Naive B cell (primary cell): ENCODE measurements around the gene HES4. TPM values are rescaled to one million over a fixed set of nuclear protein-coding genes. Genes with fewer than 3 reads are reported as not detected.

ENCODE experiments used
- ATAC-seq, 2 donors: fragments of 150-1000 bp; cut with Tn5 transposase; 2 replicates each; pipeline ENCODE4 v1.10.0; 2021; ENCODE audit warnings: low read depth in 2 of 2, mild to moderate bottlenecking in 2 of 2, moderate library complexity in 2 of 2
- DNase-seq: peaks from one replicate; pipeline ENCODE4 v3.0.0; 2022
- H3K27ac Mint-ChIP-seq, 6 donors: one replicate each; pipeline ENCODE4 v1.8.0; 2020 to 2022; ENCODE audit warnings: mild to moderate bottlenecking in 6 of 6, mixed read lengths in 6 of 6, moderate library complexity in 5 of 6, inconsistent platforms in 2 of 6
- H3K27me3 Mint-ChIP-seq, 3 donors: one replicate each; pipeline ENCODE4 v1.8.0; 2021 to 2022; ENCODE audit warnings: mixed read lengths in 3 of 3, mild to moderate bottlenecking in 1 of 3
- H3K36me3 Mint-ChIP-seq, 2 donors: one replicate each; pipeline ENCODE4 v1.8.0; 2020 to 2022; ENCODE audit warnings: mixed read lengths in 2 of 2, inconsistent platforms in 1 of 2, mild to moderate bottlenecking in 1 of 2
- H3K4me1 Mint-ChIP-seq, 3 donors: one replicate each; pipeline ENCODE4 v1.8.0; 2020 to 2022; ENCODE audit warnings: mixed read lengths in 3 of 3, inconsistent platforms in 1 of 3, mild to moderate bottlenecking in 1 of 3, moderate library complexity in 1 of 3
- H3K4me3 Mint-ChIP-seq, 8 donors: one replicate each; pipeline ENCODE4 v1.8.0; 2020 to 2022; ENCODE audit warnings: mild to moderate bottlenecking in 8 of 8, mixed read lengths in 8 of 8, moderate library complexity in 8 of 8, inconsistent platforms in 2 of 8
- H3K9me3 Mint-ChIP-seq, 7 donors: one replicate each; pipeline ENCODE4 v1.8.0; 2020 to 2022; ENCODE audit warnings: mixed read lengths in 7 of 7, mild to moderate bottlenecking in 5 of 7, inconsistent platforms in 2 of 7, moderate library complexity in 1 of 7
- polyA plus RNA-seq, 6 donors: library from polyadenylated mRNA; unstranded; fragments of 300-500 nt; fragmentation: Illumina TruSeq; gene quantifications; one replicate each; pipeline ENCODE4 v1.2.3, GENCODE V29; 2021; ENCODE audit warnings: low read depth in 6 of 6

Gene HES4
- polyA plus RNA-seq, 6 donors from 2014 or later: 0.45 to 0.64 TPM; not detected in 4

GRCh38 chr1:974687-975328, 25.1 kb downstream of the HES4 start:
- no peaks in the 10 kb centered on the region for H3K36me3 Mint-ChIP-seq
- no peak for ATAC-seq
- H3K4me3 Mint-ChIP-seq: no peak overlapping the region
- H3K9me3 Mint-ChIP-seq: no peaks in the 10 kb centered on the region
- H3K27ac Mint-ChIP-seq: peak overlapping the region in 1 of 6 donors; percentile 66
- peaks cover 2 to 42% (median 28%) of the 10 kb centered on the region in 3 donors for H3K27me3 Mint-ChIP-seq
- H3K4me1 Mint-ChIP-seq: peaks cover 4 to 10% (median 8%) of the 10 kb centered on the region in 3 donors
- no peak for DNase-seq

DNA sequence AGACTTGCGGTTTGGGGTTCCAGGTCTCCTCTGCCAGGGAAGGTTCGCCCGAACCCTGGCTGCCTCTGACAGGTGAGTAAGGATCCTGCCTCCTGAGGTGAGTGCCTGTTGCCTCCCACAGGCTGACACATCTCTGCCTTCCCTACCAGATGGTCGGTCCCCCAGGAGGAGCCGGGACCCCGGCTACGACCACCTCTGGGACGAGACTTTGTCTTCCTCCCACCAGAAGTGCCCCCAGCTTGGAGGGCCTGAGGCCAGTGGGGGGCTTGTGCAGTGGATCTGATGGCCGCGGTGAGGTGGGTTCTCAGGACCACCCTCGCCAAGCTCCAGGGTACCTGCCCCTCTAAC, 25.6 kb downstream of the HES4 start:
- peaks cover 7 to 47% (median 33%) of the 10 kb centered on the region in 3 donors for H3K27me3 Mint-ChIP-seq
- DNase-seq: no peak
- no peak for ATAC-seq
- H3K4me1 Mint-ChIP-seq: peaks cover 4 to 14% (median 8%) of the 10 kb centered on the region in 3 donors
- H3K36me3 Mint-ChIP-seq: no peaks in the 10 kb centered on the region
- H3K4me3 Mint-ChIP-seq: no peak overlapping the region
- H3K9me3 Mint-ChIP-seq: no peaks in the 10 kb centered on the region
- no peak overlapping the region for H3K27ac Mint-ChIP-seq

- ATAC-seq (no peak), DNase-seq (no peak)
- H3K27me3 Mint-ChIP-seq: peaks cover 13 to 53% (median 39%) of the 10 kb centered on the region in 3 donors
- no peaks in the 10 kb centered on the region for H3K9me3 Mint-ChIP-seq
- peaks cover 4 to 14% (median 8%) of the 10 kb centered on the region in 3 donors for H3K4me1 Mint-ChIP-seq
- no peak overlapping the region for H3K4me3 Mint-ChIP-seq
- no peak overlapping the region for H3K27ac Mint-ChIP-seq
- H3K36me3 Mint-ChIP-seq: no peaks in the 10 kb centered on the region
These were observed 26.2 kb downstream of the HES4 start for GRCh38 chr1:973459-974292.

GRCh38 chr1:972726-973458, 27.0 kb downstream of the HES4 start:
- DNase-seq (no peak), ATAC-seq (no peak)
- Mint-ChIP-seq H3K36me3 (no peaks in the 10 kb centered on the region), H3K4me3 (no peak overlapping the region), H3K27ac (no peak overlapping the region), H3K4me1 (peaks cover 0 to 10% (median 8%) of the 10 kb centered on the region in 3 donors), H3K9me3 (no peaks in the 10 kb centered on the region), H3K27me3 (peaks cover 18 to 53% (median 39%) of the 10 kb centered on the region in 3 donors)

- H3K27me3 Mint-ChIP-seq: peaks cover 18 to 53% (median 38%) of the 10 kb centered on the region in 3 donors
These were observed 28.0 kb downstream of the HES4 start for GRCh38 chr1:971751-972506.

DNA sequence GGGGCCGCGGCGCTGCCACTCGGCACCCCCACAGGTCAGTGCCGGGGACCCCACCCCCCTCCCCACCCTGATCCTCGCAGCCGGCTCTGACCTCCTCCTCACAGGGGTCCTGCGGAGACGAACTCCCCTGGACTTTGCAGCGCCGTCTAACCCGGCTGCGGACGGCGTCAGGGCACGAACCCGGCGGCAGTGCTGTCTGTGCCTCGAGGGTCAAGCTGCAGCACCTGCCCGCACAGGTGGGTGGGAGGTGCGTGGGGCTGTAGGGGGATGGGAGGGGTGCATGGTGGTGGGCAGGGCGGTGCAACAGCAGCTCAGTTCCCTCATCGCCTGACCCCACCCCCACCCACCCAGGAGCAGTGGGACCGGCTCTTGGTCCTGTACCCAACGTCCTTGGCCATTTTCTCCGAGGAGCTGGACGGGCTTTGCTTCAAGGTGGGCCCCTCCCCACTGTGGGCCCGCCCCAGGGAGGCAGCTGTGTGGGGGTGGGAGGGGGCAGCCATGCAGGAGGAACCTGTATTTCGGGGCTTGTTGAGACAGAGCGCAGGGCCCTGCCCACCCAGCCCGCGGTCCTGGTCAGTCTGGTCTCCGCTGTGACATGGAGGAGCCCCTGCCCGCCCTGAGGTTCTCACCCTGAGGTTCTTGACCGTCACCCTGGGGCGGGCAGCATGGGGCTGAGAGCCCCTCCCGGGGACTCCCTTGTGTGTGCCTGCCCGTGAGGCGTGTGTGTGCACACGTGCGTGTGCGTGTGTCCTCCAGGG, 28.7 kb downstream of the HES4 start:
- H3K9me3 Mint-ChIP-seq: no peaks in the 10 kb centered on the region
- no peak overlapping the region for H3K4me3 Mint-ChIP-seq
- H3K27ac Mint-ChIP-seq: no peak overlapping the region
- ATAC-seq: no peak
- peaks cover 18 to 53% (median 38%) of the 10 kb centered on the region in 3 donors for H3K27me3 Mint-ChIP-seq
- no peaks in the 10 kb centered on the region for H3K36me3 Mint-ChIP-seq
- DNase-seq: no peak
- peaks cover 0 to 10% (median 8%) of the 10 kb centered on the region in 3 donors for H3K4me1 Mint-ChIP-seq

More at GRCh38 chr1:971751-972506, 28.0 kb downstream of the HES4 start:
- no peak overlapping the region for H3K27ac Mint-ChIP-seq
- ATAC-seq (no peak), DNase-seq (no peak)
- no peaks in the 10 kb centered on the region for H3K36me3 Mint-ChIP-seq
- peaks cover 0 to 10% (median 8%) of the 10 kb centered on the region in 3 donors for H3K4me1 Mint-ChIP-seq
- no peaks in the 10 kb centered on the region for H3K9me3 Mint-ChIP-seq
- no peak overlapping the region for H3K4me3 Mint-ChIP-seq

GRCh38 chr1:970242-970972, 29.5 kb downstream of the HES4 start:
- peaks cover 0 to 4% (median 1%) of the 10 kb centered on the region in 3 donors for H3K4me1 Mint-ChIP-seq
- H3K27ac Mint-ChIP-seq: no peak overlapping the region
- H3K9me3 Mint-ChIP-seq: no peaks in the 10 kb centered on the region
- H3K27me3 Mint-ChIP-seq: peaks cover 18 to 45% (median 30%) of the 10 kb centered on the region in 3 donors
- ATAC-seq (no peak), DNase-seq (no peak)
- no peak overlapping the region for H3K4me3 Mint-ChIP-seq
- no peaks in the 10 kb centered on the region for H3K36me3 Mint-ChIP-seq

DNA sequence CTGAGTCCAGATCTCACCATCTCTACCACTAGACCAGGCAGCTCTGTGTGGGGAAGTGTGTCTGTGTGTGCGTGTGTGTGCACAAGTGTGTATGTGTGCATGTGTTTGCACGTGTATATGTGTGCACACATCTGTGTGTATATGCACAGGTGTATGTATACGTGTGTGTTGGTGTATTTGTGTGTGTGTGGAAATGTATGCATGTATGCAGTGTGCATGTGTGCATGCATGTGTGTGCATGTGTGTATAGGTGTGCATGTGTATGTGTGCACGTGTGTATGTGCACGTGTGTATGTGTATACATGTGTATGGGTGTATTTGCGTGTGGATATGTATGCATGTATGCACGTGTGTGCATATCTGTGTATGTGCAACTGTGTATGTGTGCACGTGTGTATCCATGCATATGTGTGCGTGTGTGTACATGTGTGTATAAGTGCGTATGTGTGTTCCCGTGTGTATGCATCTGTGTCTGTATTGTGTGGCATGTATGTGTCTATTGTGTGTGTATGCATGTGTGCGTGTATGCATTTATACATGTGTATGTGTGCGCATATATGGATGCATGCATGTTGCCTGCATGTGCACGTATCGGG, 30.5 kb downstream of the HES4 start:
- H3K4me1 Mint-ChIP-seq: peaks cover 0 to 4% (median 0%) of the 10 kb centered on the region in 3 donors
- DNase-seq (no peak), ATAC-seq (no peak)
- H3K27me3 Mint-ChIP-seq: peaks cover 18 to 35% (median 20%) of the 10 kb centered on the region in 3 donors
- H3K4me3 Mint-ChIP-seq: peak overlapping the region in 2 of 8 donors; percentile 12 to 67
- no peak overlapping the region for H3K27ac Mint-ChIP-seq
- H3K36me3 Mint-ChIP-seq: no peaks in the 10 kb centered on the region
- no peaks in the 10 kb centered on the region for H3K9me3 Mint-ChIP-seq

DNA sequence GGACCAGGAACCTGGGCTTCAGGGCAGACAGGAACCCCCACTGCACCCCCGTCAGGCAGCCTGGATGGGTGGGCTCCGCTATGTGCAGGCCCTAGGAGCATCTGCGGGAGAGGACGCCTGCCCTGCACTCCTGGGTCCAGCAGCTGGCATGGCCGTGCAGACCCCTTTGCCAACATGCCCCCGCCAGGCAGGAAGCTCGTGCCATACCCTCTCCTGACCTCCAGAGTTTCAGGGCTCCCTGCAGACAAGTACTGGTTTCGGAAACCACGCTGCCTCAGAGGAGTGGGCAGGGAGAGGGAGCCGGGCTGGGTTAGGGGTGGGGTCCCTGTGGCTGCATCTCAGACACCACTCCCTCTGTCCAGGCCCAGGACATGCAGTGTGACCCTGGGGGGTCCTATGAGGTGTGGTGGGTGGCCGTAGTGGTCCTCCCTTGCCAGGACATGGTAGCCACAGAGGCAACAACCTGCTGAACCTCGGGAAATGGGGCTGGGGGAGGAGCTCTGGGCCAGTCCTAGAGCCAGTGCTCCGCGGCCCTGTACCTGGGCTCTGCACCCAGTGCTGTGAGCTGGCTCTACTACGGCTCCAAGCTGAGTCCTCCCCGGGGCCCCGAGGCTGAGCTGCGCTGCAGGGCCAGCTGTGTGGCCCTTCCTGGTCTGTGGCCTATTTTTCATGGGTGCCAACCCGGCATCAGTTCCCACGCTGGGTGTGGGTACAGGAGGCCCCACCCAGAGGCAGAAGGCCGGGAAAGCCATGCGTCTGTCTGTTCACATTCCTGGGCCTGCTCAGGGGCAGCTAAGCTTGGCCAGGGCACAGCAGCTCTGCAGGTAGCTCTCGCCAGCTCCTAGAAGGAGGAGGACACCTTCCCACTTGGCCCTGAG, 32.2 kb downstream of the HES4 start:
- DNase-seq (no peak), ATAC-seq (no peak)
- Mint-ChIP-seq H3K9me3 (no peaks in the 10 kb centered on the region), H3K36me3 (no peaks in the 10 kb centered on the region), H3K4me3 (peak overlapping the region in 7 of 8 donors; percentile 21 to 89 (median 68)), H3K27me3 (peaks cover 18 to 26% (median 20%) of the 10 kb centered on the region in 3 donors), H3K27ac (no peak overlapping the region), H3K4me1 (peaks cover 0 to 4% (median 0%) of the 10 kb centered on the region in 3 donors)

GRCh38 chr1:966704-967300, 33.1 kb downstream of the HES4 start:
- Mint-ChIP-seq H3K27ac (no peak overlapping the region), H3K27me3 (peaks cover 18 to 26% (median 20%) of the 10 kb centered on the region in 3 donors), H3K4me3 (peak overlapping the region; percentile 57 to 89 (median 80)), H3K36me3 (no peaks in the 10 kb centered on the region), H3K4me1 (peaks cover 3 to 4% (median 4%) of the 10 kb centered on the region in 3 donors), H3K9me3 (no peaks in the 10 kb centered on the region)
- peak; percentile 48 for DNase-seq
- ATAC-seq: peak; percentile 77
